HTR-8/SVneo (cell line): ENCODE measurements around the gene DCC.

Experiments used
- DNase-seq: peaks from one replicate; pipeline ENCODE4 v3.0.0; 2011; ENCODE audit warnings: low spot score, mixed read lengths; ENCODE audit not compliant: insufficient read length
- FAIRE-seq: peaks from 2 replicates; lab custom pipeline; 2011; peaks lifted over from hg19 to GRCh38; lab: Jason Lieb, UNC

DCC gene

DNA sequence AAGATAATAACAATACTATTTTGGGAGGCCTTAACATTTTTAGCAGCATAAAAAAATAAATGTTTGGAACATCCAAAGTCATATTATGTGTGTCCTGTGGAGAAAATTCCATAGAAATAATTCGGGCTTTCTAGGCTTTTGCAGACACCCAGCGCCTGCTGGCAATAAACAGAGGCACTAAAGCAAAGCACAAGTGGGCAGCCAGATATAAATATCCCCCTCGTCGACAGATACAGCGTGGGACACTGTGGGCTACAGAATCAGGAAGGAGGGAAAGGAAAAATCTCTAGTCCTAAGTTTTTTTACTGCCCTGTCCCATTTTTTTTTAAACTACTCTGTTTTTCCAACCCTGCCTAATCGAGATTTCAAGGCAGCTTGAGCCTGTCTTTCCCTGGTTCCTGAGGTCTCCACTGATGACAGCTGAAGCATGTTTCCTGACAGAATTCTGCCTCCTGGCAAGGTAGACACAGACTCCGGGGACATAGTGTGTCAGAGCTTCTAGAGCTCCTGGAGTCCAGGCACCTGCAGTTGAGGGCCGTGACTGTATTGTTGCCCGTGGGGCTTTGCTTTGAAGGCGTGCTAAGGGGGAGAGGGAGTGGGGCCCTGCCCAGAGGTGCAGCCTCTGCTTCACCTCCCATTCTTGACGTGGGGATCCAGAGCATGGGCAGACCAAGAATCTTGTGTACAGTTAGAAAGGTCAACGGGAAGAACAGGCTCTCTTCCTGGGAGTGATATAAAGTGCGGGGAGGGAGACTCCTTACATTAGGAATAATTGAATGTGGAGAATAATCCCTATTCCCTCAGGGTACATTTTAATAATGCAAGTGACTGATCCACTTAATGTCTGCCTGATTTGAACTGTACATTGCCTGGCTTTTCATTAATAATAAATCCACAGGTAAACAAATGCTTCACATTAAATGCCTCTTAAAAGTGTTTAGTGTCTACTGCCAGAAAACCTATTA lies 232.3 kb downstream of the DCC start:
- no peak for DNase-seq
- FAIRE-seq: no peak

- FAIRE-seq: no peak
- DNase-seq: no peak
Observed at GRCh38 chr18:52577795-52578194, 237.8 kb downstream of the DCC start.

- FAIRE-seq (no peak), DNase-seq (no peak)
Observed at GRCh38 chr18:52582061-52582460, 242.1 kb downstream of the DCC start.

DNA sequence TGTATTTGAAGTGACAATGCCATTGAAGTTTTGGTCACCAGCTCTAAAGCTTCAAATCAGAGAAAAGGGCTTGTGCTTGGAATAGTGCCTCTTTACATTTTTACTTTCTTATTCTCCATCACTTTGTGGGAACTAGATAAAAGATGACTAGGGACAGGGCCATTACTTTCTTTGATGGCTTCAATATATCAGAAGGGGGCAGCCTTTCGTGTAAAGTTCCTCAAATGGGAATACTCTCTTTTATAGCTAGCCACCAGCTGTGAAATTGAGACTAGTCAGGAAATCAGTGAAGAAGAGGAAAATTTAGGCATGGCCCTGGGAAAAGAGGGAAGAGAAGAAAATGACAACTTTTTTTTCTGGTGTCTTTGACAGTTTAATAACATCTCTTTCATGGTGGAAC lies 242.5 kb downstream of the DCC start:
- DNase-seq (no peak), FAIRE-seq (no peak)

DNA sequence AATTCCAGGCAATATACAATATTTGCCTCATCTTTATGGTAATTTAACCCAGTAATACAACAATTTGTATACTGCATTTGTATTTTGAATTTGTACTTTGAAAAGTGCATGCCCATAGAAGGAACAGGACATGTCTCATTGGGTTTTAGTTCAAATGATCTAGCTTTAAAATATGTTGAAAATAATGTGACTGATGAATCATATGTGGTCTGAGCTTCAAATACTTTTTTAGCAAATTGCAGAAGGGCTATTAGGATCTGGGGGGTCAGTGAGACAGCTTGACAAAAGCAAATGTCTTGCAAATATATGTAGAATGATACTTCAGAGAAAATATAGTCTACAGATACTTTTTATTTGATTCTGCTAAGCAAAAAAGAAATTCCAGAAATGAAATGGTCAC lies 248.9 kb downstream of the DCC start:
- no peak for FAIRE-seq
- DNase-seq: no peak

GRCh38 chr18:52596748-52597435 lies 256.9 kb downstream of the DCC start:
- FAIRE-seq: no peak
- no peak for DNase-seq

- DNase-seq: no peak
- FAIRE-seq: no peak
Observed at GRCh38 chr18:52598921-52599320, 258.9 kb downstream of the DCC start.

DNA sequence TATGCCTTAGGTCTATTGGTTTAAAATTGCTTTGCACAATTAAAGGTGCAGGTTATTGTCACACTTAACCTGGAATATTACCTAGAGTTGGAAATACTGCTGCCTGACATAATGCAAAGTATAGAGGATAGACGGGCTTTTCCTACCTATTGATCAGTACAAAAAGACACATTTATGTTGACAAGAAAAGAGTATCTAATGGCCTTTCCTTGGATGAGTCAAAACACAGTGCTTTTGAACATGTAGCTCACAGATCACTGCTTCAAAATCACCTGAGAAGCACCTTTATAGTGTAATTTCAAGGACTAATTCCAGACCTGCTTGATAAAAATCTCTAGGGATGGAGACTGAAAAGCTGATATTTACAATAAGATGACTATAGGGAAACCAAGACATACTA lies 262.8 kb downstream of the DCC start:
- DNase-seq (no peak), FAIRE-seq (no peak)

DNA sequence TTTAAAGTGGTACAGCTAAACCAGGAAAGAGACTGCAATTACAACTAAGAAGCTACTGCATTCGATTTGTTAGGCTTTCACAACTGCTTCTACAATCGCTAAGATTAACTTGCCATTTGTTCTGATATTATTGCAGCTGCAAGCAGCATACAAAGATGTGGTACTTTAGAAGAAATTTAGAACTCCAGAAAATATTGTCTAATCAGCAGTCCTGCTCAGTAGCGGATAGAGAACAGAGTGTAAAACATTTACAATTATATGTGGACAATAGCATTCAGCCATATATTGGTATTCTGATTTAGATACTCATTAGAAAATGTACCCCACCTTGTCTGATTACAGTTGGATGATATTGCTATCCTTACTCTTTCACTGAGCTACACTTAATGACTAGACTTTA lies 265.3 kb downstream of the DCC start:
- FAIRE-seq (no peak), DNase-seq (no peak)

GRCh38 chr18:52607985-52608384 lies 268.0 kb downstream of the DCC start:
- FAIRE-seq (no peak), DNase-seq (no peak)

GRCh38 chr18:52610451-52611115 lies 270.6 kb downstream of the DCC start:
- FAIRE-seq: no peak
- DNase-seq: no peak

DNA sequence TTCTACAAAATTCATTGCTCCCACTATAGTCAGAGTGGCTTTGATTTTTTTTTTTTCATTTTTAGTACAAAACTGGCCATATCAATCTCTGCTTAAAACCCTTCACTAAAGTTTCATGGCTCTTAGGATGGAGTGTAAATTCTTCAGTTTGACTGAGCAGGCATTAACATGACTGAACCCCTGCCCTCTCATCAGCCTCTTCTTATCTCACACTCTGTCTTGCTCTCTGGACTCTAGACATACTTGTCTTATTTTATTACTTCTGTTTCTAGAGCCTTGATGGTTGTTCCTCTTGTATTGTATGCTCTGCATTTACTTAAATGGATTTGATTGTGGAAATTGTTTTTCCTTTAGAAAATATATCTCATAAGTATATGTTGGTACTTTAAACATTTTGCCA lies 272.4 kb downstream of the DCC start:
- DNase-seq: no peak
- no peak for FAIRE-seq

DNA sequence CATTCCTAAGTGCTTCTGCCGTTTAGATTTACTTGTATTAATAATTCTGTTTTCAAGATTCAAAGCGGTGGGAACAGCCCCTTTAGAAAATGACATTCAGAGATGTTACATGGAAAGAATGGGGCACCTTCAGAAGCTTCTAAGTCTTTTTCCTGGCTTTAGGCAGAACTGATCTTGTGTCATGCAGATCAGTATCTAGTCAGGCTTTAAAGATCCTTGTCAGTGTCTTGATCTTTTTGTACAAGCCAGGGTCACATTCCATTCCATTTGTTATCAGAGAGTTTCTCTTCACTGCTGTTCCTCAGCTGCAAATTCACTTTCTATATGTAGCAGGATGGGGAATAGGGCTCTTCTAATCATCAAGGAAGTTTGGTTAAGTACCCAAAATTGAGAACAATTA lies 275.3 kb downstream of the DCC start:
- FAIRE-seq (no peak), DNase-seq (no peak)

GRCh38 chr18:52615943-52616342 lies 275.9 kb downstream of the DCC start:
- no peak for FAIRE-seq
- no peak for DNase-seq

DNA sequence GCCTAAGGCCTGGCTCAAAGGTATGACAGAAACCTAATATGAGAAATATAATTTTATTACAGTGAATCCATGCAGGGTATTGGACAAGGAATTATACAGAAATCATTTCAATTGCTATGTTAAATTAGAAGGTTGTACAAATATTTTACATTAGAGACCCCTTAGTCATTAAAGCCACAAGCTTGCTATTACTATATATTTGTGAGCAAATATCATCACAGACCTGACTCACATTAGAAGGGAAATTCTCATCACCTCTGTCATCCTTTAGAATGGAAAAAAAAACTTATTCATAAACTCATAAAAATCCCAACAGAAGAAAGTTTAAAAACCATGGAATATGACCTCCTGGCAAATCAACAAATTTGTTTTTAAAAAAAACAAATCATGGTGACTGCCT lies 277.9 kb downstream of the DCC start:
- FAIRE-seq (no peak), DNase-seq (no peak)

DNA sequence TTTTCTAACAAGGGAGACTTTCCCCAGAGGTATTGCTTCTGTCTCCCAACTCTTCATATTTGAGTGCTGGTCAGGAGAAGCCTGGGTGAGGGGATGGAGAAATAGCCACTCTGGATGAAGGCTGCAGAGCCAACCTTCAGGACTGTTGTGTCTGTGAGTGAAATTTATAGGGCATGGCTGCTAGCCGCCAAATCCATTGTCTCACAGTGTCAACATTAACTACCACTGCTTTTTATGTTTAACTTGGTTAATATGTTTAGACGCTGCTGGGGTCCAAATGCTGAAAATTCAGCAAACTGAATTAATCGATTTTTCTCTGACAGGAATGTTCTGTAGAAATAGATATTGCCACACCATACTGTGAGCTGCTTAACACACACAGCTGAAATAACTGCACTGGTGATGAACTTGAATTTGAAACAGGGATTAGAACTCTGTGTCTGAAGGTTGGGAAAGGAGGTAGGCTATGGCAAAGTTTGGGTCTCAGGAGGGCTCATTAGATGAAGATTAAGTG lies 281.0 kb downstream of the DCC start:
- no peak for FAIRE-seq
- DNase-seq: no peak

DNA sequence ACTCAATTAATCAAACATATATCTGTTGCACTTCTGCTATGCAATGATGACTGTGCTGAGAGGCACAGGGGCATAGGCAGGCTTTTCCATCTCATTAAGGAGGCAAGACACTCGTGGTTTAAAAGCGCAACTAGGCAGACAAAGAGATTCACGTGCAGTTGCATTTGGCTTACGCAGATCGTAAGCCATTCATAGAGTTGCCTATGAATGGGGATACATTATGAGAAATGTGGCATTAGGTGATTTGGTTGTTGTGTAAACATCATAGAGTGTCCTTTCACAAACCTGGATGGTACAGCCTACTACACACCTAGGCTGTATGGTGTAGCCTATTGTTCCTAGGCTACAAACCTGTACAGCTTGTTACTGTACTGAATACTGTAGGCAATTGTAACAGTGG lies 284.7 kb downstream of the DCC start:
- no peak for FAIRE-seq

GRCh38 chr18:52636536-52636935 lies 296.5 kb downstream of the DCC start:
- FAIRE-seq (no peak), DNase-seq (no peak)

More for the DNA sequence above, 284.7 kb downstream of the DCC start:
- no peak for DNase-seq

DNA sequence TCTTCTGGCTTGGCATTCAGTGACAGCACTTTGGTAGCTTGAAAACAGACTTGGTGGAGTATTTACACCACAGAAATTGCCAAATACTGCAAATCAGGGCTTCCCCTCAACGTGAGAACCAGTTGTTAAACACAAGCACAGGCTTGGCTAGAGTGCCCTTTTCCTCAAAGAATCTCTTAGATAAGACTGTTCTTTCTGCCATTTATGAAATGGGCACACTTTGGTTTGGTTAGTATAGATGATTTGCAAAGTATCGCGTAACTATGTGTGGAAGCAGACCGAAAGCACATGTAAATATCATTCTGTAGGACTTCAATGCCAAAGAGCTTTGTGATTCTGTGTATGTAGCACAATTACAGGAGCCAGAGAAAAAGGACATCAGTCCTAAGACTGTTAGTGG lies 308.2 kb downstream of the DCC start:
- DNase-seq (no peak), FAIRE-seq (no peak)

DNA sequence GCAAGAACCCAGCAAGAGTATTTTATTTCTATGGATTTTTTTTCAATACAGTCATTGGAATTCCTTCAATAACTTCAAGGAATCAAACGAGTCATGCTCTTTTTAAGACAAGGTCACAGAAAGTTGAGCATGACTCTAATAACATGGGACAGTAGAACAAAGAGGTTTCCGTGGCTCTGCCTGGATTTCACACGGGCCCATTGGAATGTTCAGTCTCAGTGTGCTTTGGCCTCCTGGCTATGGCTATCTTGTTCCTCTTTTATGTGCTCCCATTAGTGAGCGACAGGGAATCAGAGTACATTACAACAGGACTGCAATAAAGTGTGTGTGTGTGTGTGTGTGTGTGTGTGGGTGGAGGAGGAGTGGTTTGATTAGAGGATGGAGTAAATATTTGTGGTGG lies 312.4 kb downstream of the DCC start:
- DNase-seq (no peak), FAIRE-seq (no peak)
